B cell (primary cell): Measurements from ENCODE around the gene JCAD.

ENCODE experiments used
- EZH2 ChIP-seq: IDR thresholded peaks from 2 replicates; pipeline ENCODE4 v1.6.1; 2012; ENCODE audit warnings: borderline replicate concordance, low read depth, mild to moderate bottlenecking, moderate library complexity, low read length; ENCODE audit not compliant: insufficient read depth, poor library complexity, severe bottlenecking
- TF ChIP-seq, protein P1 (sequence below): fragments of 200-600 bp; IDR thresholded peaks from one replicate; pipeline ENCODE4 v1.8.0; 2022; ENCODE audit warnings: antibody characterized with exemption, mild to moderate bottlenecking

DNA sequence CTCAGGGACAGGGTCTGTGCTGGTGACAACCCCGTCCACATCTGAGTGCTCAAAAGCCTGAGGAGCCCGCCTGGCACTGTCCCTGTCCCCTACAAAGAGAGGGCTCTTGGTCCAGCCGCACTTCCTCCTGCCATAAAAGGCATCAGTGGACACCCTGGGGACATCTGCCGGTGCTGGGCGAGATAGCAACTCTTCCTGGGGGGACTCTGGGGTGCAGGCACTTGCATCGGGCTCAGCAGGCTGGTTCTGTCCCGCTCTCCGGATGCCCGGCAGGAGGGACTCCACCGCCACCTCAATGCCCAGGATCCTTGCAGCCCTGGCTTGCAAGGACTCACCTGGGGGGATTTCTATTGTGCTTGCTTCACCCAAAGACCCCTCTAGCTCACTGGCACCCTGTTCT is 32.8 kb downstream of the JCAD start:
- TF ChIP-seq, protein P1, sequence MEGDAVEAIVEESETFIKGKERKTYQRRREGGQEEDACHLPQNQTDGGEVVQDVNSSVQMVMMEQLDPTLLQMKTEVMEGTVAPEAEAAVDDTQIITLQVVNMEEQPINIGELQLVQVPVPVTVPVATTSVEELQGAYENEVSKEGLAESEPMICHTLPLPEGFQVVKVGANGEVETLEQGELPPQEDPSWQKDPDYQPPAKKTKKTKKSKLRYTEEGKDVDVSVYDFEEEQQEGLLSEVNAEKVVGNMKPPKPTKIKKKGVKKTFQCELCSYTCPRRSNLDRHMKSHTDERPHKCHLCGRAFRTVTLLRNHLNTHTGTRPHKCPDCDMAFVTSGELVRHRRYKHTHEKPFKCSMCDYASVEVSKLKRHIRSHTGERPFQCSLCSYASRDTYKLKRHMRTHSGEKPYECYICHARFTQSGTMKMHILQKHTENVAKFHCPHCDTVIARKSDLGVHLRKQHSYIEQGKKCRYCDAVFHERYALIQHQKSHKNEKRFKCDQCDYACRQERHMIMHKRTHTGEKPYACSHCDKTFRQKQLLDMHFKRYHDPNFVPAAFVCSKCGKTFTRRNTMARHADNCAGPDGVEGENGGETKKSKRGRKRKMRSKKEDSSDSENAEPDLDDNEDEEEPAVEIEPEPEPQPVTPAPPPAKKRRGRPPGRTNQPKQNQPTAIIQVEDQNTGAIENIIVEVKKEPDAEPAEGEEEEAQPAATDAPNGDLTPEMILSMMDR, result no peak
- TF ChIP-seq EZH2, result no peak
